Medulla oblongata (tissue), 1 donor: ENCODE measurements around the gene EMC8.

Source experiments
- DNase-seq: peaks from one replicate; pipeline ENCODE4 v3.0.0-alpha.2; 2015; ENCODE audit errors: extremely low spot score

Gene EMC8

DNA sequence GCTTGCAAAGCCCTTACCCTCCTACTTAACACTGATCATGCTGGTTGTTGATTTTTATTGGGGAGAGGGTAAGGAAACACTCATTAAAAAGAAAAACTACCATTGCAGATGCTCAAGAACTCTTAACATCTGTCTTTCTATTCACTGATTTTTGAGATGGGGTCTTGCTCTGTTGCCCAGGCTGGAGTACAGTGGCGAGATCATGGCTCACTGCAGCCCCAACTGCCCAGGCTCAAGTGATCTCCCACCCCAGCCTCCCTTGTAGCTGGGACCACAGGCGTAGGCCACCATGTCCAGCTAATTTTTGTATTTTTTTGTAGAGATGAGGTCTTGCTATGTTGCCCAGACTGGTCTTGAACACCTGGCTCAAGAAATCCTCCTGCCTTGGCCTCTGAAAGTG is 14.5 kb downstream of the EMC8 start:
- DNase-seq: no peak

DNA sequence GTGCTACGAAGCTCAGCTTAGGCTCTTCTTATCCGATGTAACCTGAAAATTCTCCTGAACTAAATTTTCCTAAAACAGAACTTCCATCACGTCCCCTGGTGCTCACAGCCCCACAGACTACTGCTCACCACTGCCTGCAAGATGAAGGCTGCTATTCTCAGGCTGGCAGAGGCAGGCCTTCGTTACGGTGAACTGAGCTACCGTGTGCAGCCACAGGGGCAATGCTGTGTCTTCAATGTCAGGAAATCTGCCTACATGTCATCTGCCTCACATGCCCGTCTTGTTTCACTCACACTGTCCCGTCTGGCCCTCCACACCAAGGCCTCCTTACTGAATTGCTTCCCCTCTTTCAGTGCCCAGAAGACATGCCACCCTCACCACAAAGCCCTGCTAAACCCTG is 15.9 kb downstream of the EMC8 start:
- no peak for DNase-seq

DNA sequence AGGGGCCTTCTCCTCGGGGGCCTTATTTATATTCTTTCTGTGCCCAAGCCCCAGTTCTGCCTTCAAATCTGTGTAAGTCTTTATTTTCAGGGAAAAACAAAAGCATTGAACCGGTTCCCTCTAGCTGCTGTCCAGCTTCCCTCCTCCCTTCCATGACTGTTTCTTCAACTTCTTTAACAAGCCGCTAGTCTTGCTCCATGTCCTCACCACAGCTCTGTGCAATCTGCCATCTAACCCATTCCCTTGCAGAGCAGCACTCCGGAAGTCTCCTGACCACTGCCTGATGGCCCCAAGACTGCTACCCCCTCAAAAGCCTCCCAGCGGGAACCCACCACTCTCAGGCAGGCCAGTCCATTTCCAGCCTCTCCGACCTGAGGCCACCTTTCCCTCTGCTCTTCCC is 16.9 kb downstream of the EMC8 start:
- peak; percentile 31 for DNase-seq

DNA sequence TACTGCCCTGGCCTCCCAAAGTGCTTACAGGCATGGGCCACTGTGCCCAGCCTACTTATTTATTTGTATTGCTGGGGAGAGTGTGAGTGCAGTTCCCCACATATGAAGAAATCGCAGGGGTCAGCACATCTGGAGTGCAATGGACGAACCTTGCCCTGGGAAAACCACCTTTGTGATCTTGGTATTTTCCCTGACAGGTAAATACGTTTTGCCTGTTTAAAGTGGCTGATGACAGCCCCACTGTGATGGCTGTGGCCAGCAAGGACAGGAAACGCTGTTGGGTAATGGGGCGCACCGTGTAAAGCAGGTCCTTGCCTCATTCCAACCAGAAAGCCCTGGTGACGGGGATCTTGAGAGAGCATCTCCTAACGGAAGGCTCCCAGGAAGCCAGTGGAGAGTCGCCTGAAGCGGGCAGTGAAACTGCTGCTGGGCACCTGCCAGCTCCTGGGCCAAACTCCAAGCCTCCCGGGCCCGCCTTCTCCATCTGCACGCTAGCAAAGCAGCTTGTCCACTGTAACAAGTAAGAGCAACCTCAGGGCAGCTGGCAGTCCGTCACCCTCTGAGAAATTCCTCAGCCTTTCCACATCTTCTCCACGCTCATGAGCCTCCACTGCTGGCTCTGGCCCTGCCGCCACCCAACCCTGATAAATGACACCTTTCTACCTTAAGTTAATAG is 17.5 kb downstream of the EMC8 start:
- DNase-seq: peak; percentile 67

DNA sequence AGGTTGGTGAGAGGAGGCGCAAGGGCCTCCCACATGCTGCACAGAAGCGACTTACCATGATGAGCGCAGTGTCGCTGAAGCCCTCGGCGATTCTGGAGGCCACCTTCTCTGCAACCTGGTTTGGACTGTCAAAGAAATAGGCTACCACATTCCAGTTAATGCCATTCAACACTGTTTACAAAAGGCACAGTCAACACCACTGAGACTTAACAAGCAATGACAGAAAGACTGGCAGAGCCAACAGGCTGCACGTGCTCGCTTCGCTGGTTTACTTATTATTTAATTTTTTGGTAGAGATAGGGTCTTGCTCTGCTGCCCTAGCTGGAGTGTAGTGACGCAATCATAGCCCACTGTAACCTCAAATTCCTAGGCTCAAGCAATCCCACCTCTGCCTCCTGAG is 18.2 kb downstream of the EMC8 start:
- no peak for DNase-seq

DNA sequence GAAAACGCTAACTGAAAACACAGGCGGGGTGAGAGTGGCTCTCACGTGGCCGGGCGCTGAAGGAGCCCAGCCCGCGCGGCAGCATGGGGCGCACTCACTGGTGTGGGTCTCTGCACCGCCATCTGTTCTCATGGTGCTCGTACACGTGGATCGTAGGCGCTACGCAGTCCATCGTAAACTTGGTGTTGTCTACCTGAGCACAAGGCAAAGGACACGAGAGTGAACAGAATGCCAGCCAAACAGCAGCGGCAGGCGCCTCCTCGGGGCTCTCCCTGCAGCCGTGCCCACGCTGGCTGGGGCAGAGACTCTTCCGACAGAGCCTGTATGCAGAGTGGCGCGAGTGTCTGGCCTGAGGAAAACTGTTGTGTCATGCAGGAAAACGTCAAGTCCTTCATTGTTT is 19.1 kb downstream of the EMC8 start:
- no peak for DNase-seq

DNA sequence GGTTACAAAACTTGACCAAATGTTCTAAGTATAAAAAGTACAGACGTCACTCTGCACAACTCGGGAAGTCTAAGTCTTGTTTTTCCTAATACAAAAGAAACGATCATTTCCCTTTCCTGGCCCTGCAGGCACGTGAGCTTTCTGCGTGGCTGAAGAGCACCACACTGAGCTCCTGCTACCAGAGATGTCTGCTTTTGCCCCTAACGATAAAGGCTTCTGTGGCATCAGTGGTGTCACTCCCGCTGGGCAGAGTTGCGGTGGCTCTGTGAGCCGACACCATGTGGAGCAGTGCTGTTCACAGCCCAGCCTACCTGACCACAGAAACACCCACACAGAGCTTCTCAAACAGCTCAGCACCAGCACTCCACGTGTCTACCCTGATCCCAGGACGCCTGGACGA is 20.5 kb downstream of the EMC8 start:
- no peak for DNase-seq

DNA sequence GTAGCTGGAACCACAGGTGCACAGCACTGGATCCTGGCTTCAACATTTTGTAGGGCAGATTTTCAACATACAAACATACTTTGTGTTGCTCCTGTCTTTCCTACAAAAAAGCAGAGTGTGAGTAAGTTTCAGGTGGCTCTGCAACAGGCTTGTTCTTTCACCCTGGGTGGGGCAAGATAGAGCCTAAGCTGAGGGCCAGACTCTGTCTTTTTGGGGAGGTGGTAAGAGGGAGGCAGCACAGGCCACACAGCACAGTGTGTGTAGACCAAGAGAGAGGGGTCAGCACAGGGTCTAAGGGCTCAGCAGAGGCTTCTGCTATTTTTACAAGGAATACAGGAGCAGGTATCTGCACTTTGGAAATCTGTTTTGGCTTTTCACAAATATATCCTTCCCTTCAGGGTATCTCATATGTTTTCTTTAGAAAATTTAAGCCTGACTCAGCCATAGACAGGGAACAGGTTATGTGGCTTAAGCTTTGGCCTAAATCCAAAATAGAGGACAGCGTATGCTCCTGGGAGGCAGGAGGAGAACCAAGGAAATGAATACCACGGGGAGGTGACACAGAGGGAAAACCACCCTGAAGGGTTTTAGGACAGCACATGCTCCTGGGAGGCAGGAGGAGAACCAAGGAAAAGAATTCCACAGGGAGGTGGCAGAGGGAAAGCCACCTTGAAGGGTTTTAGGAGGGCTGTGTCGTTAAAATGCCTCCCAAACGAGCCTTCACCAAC is 21.6 kb downstream of the EMC8 start:
- DNase-seq: no peak

DNA sequence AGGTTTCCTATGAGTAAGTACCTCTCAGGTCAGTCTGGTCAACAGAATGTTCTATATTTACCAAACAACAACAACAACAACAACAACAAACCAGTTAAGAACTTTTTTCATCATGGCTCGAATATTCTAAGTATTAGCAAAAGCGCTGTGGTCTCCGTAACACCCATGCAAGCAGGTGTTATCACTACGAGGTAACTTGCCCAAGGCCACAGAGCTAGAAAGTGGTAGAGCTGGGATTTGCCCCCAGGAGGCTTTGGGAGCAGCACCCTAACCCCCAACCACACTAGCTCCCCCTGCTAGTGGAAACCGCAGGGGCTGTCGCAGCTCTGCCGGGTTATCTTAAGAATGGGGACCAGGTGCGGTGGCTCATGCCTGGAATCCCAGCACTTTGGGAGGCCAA is 24.5 kb downstream of the EMC8 start:
- no peak for DNase-seq

DNA sequence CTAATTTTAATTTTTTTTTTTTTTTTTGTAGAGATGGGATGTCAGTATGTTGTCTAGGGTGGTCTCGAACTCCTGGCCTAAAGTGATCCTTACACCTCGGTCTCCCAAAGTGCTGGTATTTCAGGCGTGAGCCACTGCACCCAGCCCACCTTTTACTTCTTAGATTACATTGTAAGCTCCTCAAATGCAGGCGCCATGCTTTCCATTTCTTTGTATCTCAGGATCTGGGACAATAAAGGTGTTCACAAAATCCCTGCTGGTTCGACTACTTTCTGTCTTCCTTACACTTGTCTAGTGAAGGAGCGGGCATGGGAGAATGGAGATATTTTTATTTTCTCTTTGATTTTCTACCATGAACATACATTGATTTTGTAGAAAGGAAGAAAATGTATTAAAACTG is 25.2 kb downstream of the EMC8 start:
- no peak for DNase-seq

DNA sequence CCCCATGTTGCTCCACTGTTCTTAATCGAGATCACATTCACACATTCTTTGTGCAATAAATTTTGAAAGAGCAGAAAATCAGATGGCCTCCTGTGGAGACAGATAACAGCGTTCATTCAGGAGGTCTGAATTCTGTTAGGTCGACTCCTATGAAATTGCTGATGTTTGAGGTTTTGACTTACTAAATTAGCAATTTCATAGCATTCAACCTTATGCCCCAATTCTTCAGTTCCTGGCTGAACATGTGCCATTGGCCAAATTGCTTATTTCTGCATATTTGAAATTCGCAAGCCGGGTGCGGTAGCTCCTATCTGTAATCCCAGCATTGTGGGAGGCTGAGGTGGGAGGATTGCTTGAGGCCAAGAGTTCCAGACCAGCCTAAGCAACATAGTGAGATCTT is 26.3 kb downstream of the EMC8 start:
- no peak for DNase-seq

DNA sequence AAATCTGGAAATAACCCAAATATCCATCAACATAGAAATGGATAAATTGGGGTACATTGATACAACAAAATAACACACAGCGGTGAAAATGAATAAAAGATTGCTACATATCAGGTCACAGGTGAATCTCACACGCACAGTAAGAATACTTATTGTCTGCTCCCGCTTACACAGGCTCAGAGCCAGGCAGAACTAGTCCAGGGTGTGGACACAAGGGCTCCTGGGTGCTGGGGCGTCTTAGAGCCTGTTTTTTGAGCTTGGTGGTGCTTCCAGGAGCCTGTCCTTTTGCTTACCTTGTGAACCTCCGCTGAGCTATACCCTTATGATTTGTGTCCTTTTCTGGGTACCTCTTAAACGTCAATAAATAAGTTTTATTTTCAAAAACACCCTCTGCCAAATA is 28.6 kb downstream of the EMC8 start:
- no peak for DNase-seq

DNA sequence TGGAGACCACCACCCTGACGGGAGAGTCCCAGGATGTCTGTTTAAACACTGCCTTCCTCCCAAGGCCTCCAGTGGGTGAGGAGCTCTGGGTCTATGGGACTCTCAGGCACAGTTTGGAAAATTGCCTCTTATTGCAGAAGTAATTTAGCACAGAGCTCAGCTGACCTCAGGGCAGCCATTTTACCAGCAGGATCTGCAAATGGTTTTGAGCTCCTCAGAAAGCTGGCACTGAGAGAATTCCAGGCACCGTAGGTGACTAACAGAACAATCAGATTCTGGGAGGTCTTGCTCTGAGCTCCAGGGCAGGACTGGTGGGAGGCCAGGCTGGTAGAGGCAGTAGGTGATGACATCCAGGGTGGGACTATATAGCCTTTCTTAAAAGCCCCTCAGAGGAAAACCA is 31.1 kb downstream of the EMC8 start:
- no peak for DNase-seq

DNA sequence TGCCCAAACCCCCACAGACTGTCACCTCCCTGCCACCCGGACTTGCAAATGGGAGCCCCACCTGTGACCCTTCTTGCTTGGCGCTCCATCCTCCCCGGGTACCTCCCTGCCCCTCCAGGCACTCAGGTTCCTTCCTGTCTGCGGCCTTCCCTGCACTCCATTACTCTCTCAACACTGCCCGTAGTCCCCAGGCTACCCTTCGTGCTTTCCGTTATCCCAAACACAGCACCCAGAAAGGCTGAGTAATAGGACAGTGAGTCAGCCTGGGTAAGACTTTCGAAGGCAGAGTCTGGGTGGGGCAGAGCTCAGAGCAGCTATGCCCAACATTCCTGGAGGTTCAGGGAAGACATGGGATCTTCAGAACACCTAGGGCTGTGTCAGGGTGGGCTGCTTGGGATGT is 31.8 kb downstream of the EMC8 start:
- DNase-seq: no peak

DNA sequence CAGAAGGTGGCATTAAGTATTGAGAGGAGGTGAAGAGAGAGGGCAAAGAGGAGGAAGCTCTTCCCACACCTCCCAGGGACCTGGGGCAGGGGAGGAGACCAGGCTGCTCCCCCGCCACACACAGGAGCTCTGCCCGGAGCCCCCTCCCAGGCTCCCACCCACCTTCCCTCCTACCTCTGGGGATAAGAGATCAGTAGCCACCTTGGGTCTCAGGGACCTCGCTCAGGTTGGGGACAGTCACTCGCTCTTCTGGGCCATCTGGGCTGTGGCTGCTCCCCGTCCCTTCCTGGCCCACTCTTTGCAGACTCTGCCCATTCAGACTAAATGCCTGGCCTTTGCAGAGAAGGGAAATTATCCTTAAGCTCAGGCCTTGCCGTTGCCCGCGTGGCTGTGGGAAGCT is 33.6 kb downstream of the EMC8 start:
- DNase-seq: no peak

DNA sequence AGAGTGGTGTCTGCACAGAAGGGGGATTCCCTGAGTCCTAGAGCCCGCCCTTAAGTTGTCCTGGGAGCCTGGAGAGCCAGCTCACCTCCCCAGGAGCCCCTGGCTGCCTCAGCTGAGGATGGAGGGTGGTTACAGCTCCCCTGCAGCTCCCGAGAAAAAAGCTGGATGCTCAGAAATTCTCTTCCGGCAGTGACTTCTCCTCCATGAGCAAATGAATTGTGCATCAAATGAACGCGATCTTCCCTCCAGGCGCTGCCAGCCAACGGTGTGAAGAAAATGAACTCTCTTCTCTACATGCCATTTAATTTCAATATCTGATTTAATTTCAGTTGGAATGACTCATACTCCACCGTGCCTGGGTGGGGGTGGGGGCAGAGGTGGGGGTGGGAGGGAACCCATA is 34.1 kb downstream of the EMC8 start:
- DNase-seq: no peak

DNA sequence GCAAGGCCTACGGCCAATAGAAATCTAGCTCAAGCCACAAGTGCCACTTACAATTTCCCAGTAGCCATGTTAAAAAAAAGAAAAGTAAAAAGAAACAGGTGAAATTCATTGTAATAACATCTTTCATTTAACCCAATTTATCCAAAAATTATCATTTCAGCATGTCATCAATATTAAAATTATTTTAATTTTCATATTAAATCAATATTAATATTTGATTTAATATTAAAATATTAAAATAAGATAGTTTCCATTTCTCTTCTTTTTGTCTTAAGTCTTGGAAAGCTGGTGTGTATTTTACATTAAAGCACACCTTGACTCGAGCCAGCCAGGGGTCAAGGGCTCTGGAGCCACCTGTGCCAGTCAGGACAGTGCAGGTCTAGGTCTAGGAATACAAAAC is 35.7 kb downstream of the EMC8 start:
- no peak for DNase-seq

DNA sequence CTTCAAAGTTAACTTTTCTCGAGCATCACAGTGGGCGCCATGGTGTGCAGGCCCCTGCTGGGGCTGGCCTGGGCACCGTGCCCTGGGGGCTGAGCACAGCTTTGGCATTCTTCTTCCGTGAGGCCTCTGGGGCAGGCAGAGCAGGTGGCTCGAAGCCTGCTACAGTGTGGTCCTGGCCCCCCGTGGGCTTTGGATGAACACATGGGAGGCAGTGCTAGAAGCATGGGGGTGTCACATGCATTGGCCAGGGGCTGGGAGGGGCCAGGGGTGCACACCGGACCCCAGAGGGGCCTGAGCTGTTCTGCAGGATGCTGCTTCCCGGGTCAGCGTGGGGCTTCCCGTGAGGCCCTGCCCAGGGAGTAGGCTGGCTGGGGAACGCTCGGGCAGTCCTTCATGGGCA is 36.4 kb downstream of the EMC8 start:
- no peak for DNase-seq

DNA sequence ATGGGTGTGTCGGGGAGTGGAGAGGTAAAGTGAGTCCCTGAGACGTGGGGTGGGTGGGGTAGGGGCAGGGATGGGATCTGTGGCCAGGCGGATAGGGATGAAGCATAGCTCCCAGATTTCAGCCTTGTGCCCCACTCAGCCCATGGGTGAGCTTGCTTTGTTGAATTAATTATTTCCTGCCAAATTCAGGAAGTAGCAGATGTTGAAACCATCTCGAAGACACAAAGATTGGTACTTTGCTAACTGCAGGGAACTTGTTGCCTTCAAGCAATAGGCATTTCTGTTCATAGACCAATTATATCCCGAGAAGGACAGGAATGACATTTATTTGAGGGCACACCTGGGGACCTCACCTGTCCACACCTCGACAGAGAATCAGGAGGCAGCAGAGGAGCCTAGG is 37.5 kb downstream of the EMC8 start:
- no peak for DNase-seq

DNA sequence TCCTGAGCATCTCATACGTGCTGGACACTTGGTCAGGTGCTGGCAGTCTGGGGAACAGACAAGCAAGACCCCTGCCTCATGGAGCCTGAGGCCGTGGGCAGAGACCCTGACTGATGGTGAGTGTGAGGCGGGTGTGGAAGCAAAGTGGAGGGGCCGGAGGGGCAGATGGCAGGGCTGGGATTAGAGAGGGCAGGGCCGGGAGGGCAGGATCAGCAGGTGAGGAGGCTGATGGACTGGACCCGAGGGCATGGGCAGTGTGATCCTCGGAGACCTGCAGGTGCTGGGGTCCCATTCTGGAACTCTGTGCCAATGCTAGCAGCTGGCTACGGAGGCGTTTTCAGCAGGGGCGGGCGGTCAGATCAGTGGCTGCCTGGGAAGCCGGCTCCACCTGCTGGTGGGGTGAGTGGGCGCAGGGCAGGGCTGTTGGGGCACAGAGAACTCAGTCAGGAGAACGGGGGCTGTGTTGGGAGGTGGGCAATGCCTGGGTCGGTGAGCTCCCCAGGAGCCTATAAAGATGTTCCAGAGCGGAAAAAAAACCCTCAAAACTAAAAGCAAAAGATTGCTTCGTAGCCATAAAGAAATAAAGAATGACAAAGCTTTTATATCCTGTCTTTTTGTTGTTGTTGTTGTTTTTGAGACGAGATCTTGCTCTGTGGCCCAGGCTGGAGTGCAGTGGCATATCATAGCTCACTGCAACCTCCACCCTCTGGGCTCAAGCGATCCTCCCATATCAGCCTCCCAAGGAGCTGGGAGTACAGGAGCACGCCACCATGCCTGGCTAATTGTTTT is 39.5 kb downstream of the EMC8 start:
- DNase-seq: no peak

DNA sequence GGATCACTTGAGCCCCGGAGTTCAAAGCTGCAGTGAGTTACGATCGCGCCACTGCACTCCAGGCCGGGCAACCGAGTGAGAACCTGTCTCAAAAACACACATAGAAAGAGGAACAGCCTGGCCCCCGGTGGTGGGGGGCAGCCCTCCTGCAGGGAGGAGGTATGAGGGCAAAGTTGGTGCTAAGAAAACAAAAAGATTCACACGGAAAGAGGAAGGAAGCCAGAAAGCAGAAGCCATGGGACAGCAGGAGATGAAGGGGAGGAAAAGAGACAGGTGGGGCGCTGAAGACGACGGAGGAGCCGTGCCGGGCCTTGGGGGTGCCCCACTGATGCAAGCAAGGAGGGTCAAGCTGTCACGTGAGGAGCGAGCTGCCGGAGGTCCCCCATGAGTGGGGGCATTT is 40.2 kb downstream of the EMC8 start:
- no peak for DNase-seq

DNA sequence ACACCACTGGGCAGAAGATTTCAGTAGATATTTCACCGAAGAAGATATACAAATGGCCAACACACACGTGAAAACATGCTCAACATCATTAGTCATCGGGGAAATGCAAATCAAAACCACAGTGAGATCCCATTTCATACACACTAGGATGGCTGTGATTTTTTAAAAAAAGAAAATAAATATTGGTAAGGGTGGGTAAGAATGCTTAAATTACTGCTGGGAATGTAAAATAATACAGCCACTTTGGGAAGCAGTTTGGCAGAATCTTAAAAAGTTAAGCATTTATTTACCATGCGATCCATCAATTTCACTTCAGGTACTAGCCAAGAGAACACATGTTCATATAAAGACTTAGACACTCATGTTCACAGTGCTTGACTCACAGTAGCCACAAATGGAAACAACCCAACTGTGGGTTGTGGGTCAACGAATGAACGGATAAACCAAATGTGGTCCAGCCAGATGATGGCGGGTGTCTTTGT is 42.0 kb downstream of the EMC8 start:
- DNase-seq: no peak
